CD14-positive monocyte (primary cell): ENCODE results near the gene ANKRD62. TPM values are rescaled to one million over a fixed set of nuclear protein-coding genes. Genes with fewer than 3 reads are reported as not detected.
A peak's percentile ranks its signal among the peaks of the same experiment; 100 is the strongest.

Experiments
- DNase-seq, 3 donors: peaks; one replicate each; pipeline ENCODE4 v3.0.0-alpha.2; 2011 to 2022
- H2AFZ ChIP-seq: 2 replicates; pipeline ENCODE4 v1.6.0; 2012; ENCODE audit warnings: mild to moderate bottlenecking, low read depth, low read length, inconsistent platforms; ENCODE audit not compliant: insufficient read depth, poor library complexity, severe bottlenecking
- H3K27ac ChIP-seq, 2 donors: 1 replicate in 1 of 2; 2 replicates in 1 of 2; pipeline ENCODE4 v1.5.1; 2012 to 2013; ENCODE audit warnings: low read length in 2 of 2, control low read depth in 1 of 2, inconsistent platforms in 1 of 2, low read depth in 1 of 2, mild to moderate bottlenecking in 1 of 2
- H3K27me3 ChIP-seq, 2 donors: one replicate each; pipeline versions ENCODE4 v1.6.0 to v1.6.1; 2011 to 2013; ENCODE audit warnings: low read length in 2 of 2; ENCODE audit not compliant: control insufficient read depth in 2 of 2, insufficient read depth in 2 of 2
- H3K36me3 ChIP-seq, 2 donors: replicated peaks in 1 of 2; 1 replicate in 1 of 2; 2 replicates in 1 of 2; pipeline versions ENCODE4 v1.5.1 to v1.6.1; 2012 to 2013; ENCODE audit warnings: low read length in 2 of 2, control low read depth in 1 of 2, inconsistent platforms in 1 of 2, mild to moderate bottlenecking in 1 of 2; ENCODE audit not compliant: insufficient read depth in 2 of 2, control insufficient read depth in 1 of 2
- H3K4me1 ChIP-seq, 2 donors: 1 replicate in 1 of 2; 2 replicates in 1 of 2; pipeline versions ENCODE4 v1.5.1 to v1.6.1; 2012 to 2013; ENCODE audit warnings: low read length in 2 of 2, control low read depth in 1 of 2, inconsistent platforms in 1 of 2, mild to moderate bottlenecking in 1 of 2, moderate library complexity in 1 of 2; ENCODE audit not compliant: insufficient read depth in 2 of 2, control insufficient read depth in 1 of 2
- H3K4me2 ChIP-seq: replicated peaks from 2 replicates; pipeline ENCODE3; 2012; ENCODE audit warnings: low read length, moderate library complexity, mild to moderate bottlenecking; ENCODE audit not compliant: poor library complexity, severe bottlenecking; ENCODE audit errors: extremely low read depth
- H3K4me3 ChIP-seq, 3 experiments: fragments of 200-600 bp in 1 of 3; sonication (generic) in 1 of 3; replicated peaks in 1 of 3; 1 replicate in 2 of 3; 2 replicates in 1 of 3; pipeline ENCODE4 v1.5.1; 2011 to 2013; ENCODE audit warnings: low read length in 3 of 3, mild to moderate bottlenecking in 3 of 3, control low read depth in 2 of 3, low read depth in 2 of 3, inconsistent platforms in 1 of 3, moderate library complexity in 1 of 3
- H3K79me2 ChIP-seq: 2 replicates; pipeline ENCODE4 v1.6.0; 2012; ENCODE audit warnings: mild to moderate bottlenecking, control low read depth, inconsistent platforms, low read length, moderate library complexity; ENCODE audit not compliant: insufficient read depth
- H3K9ac ChIP-seq: 2 replicates; pipeline ENCODE4 v1.6.0; 2017; ENCODE audit warnings: low read length, mild to moderate bottlenecking; ENCODE audit not compliant: insufficient read depth, poor library complexity, severe bottlenecking
- H3K9me3 ChIP-seq, 2 donors: replicated peaks in 1 of 2; 1 replicate in 1 of 2; 2 replicates in 1 of 2; pipeline versions ENCODE4 v1.5.1 to v1.6.1; 2012 to 2013; ENCODE audit warnings: low read length in 2 of 2, control low read depth in 1 of 2; ENCODE audit not compliant: control insufficient read depth in 1 of 2, insufficient read depth in 1 of 2
- H4K20me1 ChIP-seq: 2 replicates; pipeline ENCODE4 v1.6.0; 2012; ENCODE audit warnings: mild to moderate bottlenecking, low read length, control low read depth, moderate library complexity; ENCODE audit not compliant: insufficient read depth
- H3K27ac Mint-ChIP-seq, 7 donors: one replicate each; pipeline ENCODE4 v1.8.0; 2020; ENCODE audit warnings: mild to moderate bottlenecking in 7 of 7, mixed read lengths in 7 of 7, moderate library complexity in 6 of 7, inconsistent platforms in 2 of 7
- H3K27me3 Mint-ChIP-seq, 3 donors: one replicate each; pipeline ENCODE4 v1.8.0; 2021 to 2022; ENCODE audit warnings: low read depth in 3 of 3, mild to moderate bottlenecking in 3 of 3, mixed read lengths in 3 of 3, moderate library complexity in 3 of 3, inconsistent platforms in 1 of 3
- H3K36me3 Mint-ChIP-seq, 2 donors: one replicate each; pipeline ENCODE4 v1.8.0; 2020; ENCODE audit warnings: mixed read lengths in 2 of 2, inconsistent platforms in 1 of 2, mild to moderate bottlenecking in 1 of 2
- H3K4me1 Mint-ChIP-seq: one replicate; pipeline ENCODE4 v1.8.0; 2020; ENCODE audit warnings: mild to moderate bottlenecking, mixed read lengths
- H3K4me3 Mint-ChIP-seq, 2 donors: one replicate each; pipeline ENCODE4 v1.8.0; 2020; ENCODE audit warnings: mild to moderate bottlenecking in 2 of 2, mixed read lengths in 2 of 2, moderate library complexity in 1 of 2
- H3K9me3 Mint-ChIP-seq, 7 donors: one replicate each; pipeline ENCODE4 v1.8.0; 2020 to 2022; ENCODE audit warnings: mixed read lengths in 7 of 7, mild to moderate bottlenecking in 6 of 7, moderate library complexity in 6 of 7, inconsistent platforms in 2 of 7
- WGBS: methylation state at CpG from one replicate; pipeline ENCODE4 v1.1.5; 2013; ENCODE audit warnings: missing lambda C conversion rate; ENCODE audit not compliant: insufficient coverage; 5-methylcytosine and 5-hydroxymethylcytosine counted together
- intact Hi-C, 2 donors: fragments of 100-400 bp; cut with micrococcal nuclease; formaldehyde crosslinking; loops; one replicate each; pipeline versions ENCODE4 v1.15.0 to v1.15.1; 2023
- polyA plus RNA-seq, 3 donors: library from polyadenylated mRNA; depleted of rRNA in 1 of 3; unstranded in 2 of 3; stranded (reverse) in 1 of 3; fragments of 300-500 nt in 2 of 3; fragments of >200 nt in 1 of 3; fragmentation: Illumina TruSeq in 2 of 3; gene quantifications; 1 replicate in 2 of 3; 2 replicates in 1 of 3; pipeline ENCODE4 v1.2.3, GENCODE V29; 2012 to 2021
- TF ChIP-seq, protein P1 (sequence below): fragments of 200-600 bp; IDR thresholded peaks from one replicate; pipeline ENCODE4 v1.8.0; 2022; ENCODE audit warnings: antibody characterized with exemption, mild to moderate bottlenecking

Gene ANKRD62
- polyA plus RNA-seq, 3 donors: not detected

DNA sequence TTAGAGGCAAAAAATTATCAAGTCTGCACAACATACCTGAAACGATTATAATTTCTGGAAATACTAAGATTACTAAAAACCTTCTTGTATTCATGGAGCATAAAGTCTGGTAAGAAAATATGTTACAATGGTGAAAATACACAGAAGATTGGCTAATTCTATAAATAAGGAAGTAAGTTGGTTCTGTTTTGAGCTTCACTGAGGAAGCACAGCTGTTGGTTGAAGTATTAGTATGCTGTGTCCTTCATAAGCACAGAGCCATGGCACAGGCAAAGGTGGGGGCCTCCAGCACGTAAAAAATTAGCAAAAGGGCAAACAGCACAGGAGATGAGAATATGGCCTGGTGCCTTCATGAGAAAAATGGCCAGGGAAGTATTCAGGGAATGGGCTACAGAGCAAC is 40.4 kb upstream of the ANKRD62 start:
- H3K9ac ChIP-seq: no peak overlapping the region
- H3K4me1 Mint-ChIP-seq: peaks cover 40% of the 10 kb centered on the region
- no peaks in the 10 kb centered on the region for H3K9me3 ChIP-seq
- H3K79me2 ChIP-seq: no peaks in the 10 kb centered on the region
- H3K27me3 ChIP-seq: no peaks in the 10 kb centered on the region
- peak overlapping the region in 1 of 2 donors; percentile 52 for H3K27ac ChIP-seq
- peak overlapping the region; percentile 31 to 84 (median 65) for H3K27ac Mint-ChIP-seq
- WGBS: 0% methylated on average over 1 of the region's 2 CpGs
- no peaks in the 10 kb centered on the region for H3K27me3 Mint-ChIP-seq
- H2AFZ ChIP-seq: no peak overlapping the region
- H3K9me3 Mint-ChIP-seq: no peaks in the 10 kb centered on the region
- peaks cover 34 to 38% of the 10 kb centered on the region in 2 donors for H3K4me1 ChIP-seq
- H3K4me3 Mint-ChIP-seq: peak overlapping the region in 1 of 2 donors; percentile 56
- H3K4me2 ChIP-seq: peak overlapping the region; percentile 17
- H3K36me3 ChIP-seq: no peaks in the 10 kb centered on the region
- H3K4me3 ChIP-seq: no peak overlapping the region
- DNase-seq: peak; percentile 31 to 69 (median 40)
- no peaks in the 10 kb centered on the region for H3K36me3 Mint-ChIP-seq
- intact Hi-C loops: no loop called here
- no peaks in the 10 kb centered on the region for H4K20me1 ChIP-seq
- TF ChIP-seq, protein P1, sequence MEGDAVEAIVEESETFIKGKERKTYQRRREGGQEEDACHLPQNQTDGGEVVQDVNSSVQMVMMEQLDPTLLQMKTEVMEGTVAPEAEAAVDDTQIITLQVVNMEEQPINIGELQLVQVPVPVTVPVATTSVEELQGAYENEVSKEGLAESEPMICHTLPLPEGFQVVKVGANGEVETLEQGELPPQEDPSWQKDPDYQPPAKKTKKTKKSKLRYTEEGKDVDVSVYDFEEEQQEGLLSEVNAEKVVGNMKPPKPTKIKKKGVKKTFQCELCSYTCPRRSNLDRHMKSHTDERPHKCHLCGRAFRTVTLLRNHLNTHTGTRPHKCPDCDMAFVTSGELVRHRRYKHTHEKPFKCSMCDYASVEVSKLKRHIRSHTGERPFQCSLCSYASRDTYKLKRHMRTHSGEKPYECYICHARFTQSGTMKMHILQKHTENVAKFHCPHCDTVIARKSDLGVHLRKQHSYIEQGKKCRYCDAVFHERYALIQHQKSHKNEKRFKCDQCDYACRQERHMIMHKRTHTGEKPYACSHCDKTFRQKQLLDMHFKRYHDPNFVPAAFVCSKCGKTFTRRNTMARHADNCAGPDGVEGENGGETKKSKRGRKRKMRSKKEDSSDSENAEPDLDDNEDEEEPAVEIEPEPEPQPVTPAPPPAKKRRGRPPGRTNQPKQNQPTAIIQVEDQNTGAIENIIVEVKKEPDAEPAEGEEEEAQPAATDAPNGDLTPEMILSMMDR: no peak

DNA sequence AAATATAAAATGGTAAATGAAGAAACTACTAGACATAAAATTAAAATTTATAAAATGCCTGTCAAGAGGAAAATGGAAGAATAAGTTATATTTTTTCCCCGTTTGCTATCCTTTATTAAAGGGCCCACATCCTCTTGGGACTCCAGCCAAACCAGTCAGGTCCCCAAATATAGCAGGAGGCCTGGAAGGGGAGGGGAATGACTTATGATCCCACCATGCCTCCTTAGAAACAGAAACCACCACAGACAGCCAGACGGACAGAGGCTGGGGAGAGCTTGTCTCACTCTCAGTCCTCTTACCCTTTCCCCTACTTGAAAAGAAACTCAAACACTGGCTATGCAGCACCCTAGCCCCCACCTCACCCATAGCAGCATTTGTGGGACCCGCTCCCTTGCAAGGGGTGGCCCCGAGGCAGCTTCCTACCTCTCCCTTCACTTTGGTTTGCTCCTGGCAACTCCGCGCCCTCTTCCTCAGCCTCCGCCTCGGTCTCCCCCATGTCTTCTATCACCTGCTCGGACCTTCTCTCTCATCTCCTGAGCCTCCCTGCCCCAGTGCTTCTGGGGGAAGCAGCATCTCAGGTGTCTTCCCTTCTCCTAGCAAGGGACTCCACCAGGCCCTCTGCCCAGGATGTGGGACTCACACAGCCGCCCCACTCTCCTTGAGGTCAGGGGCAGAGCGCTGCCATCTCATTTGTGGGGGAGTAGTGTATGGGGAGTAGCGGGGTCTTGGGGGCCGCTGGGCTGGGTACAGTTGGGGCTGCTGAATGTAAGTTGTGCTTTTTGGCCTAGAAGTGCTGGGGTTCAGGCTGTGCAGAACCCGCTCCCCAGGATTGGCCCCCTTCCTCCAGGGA is 37.4 kb upstream of the ANKRD62 start:
- WGBS: 64% methylated on average over 12 of the region's 14 CpGs
- H3K36me3 ChIP-seq: no peaks in the 10 kb centered on the region
- no peak overlapping the region for H3K27ac ChIP-seq
- TF ChIP-seq, protein P1: no peak
- Mint-ChIP-seq H3K27me3 (no peaks in the 10 kb centered on the region), H3K36me3 (no peaks in the 10 kb centered on the region), H3K9me3 (peaks cover 0 to 2% (median 0%) of the 10 kb centered on the region in 7 donors), H3K27ac (peak overlapping the region in 2 of 7 donors; percentile 1 to 50), H3K4me1 (peaks cover 15% of the 10 kb centered on the region), H3K4me3 (no peak overlapping the region)
- H3K4me1 ChIP-seq: peaks cover 9 to 11% of the 10 kb centered on the region in 2 donors
- DNase-seq: no peak
- intact Hi-C loops: no loop called here
- no peak overlapping the region for H3K9ac ChIP-seq
- H3K9me3 ChIP-seq: no peaks in the 10 kb centered on the region
- no peaks in the 10 kb centered on the region for H3K27me3 ChIP-seq
- peak overlapping the region; percentile 63 for H2AFZ ChIP-seq
- H3K4me2 ChIP-seq: no peak overlapping the region
- H3K79me2 ChIP-seq: no peaks in the 10 kb centered on the region
- no peak overlapping the region for H3K4me3 ChIP-seq
- H4K20me1 ChIP-seq: no peaks in the 10 kb centered on the region
